HG02763 (cell line): ENCODE data around the gene WBP1.

ENCODE experiments used
- ATAC-seq: cut with Tn5 transposase; IDR thresholded peaks from one replicate; pipeline ENCODE4 v1.9.1; 2021; ENCODE audit warnings: mild to moderate bottlenecking, moderate library complexity; ENCODE audit not compliant: unreplicated experiment

The WBP1 gene

DNA sequence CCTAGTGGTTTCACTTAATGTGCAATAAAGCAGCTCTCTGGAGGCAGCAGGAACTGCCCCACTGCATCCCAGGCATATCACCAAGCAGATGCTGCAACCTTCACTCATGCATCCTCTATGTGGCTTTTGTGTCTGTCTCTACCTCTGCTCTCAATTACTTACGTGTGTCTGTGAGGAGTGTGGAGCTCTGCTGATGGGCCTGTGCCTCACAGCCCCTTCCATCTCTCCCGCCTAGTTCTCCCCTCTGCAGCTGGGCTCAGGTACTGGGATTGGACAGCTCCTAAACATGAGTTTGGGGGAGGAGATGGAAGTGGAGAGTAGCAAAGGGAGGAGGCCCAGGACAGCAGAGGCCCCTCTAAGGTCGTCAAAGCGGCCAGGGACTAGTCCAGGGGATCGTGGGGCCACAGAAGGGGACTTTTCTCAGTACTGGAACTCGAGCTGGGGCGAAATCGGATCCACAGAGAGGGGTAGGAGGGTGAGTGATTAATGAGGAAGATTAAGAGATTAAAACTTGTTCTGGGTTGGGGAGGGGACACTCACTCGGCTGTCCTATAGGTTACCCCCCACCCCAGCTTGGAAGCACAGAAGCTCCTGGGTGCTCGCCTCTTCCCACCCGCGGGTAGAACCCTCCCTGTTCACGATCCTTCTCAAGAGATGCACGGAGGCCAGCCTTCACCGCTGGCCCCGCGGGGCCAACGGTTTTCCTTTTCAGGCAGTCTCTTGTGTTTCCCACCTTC is 43.3 kb downstream of the WBP1 start:
- no peak for ATAC-seq

GRCh38 chr2:74502147-74502719 is 44.0 kb downstream of the WBP1 start:
- no peak for ATAC-seq

- peak; percentile 27 for ATAC-seq
Observed at GRCh38 chr2:74502720-74503505, 44.7 kb downstream of the WBP1 start.

DNA sequence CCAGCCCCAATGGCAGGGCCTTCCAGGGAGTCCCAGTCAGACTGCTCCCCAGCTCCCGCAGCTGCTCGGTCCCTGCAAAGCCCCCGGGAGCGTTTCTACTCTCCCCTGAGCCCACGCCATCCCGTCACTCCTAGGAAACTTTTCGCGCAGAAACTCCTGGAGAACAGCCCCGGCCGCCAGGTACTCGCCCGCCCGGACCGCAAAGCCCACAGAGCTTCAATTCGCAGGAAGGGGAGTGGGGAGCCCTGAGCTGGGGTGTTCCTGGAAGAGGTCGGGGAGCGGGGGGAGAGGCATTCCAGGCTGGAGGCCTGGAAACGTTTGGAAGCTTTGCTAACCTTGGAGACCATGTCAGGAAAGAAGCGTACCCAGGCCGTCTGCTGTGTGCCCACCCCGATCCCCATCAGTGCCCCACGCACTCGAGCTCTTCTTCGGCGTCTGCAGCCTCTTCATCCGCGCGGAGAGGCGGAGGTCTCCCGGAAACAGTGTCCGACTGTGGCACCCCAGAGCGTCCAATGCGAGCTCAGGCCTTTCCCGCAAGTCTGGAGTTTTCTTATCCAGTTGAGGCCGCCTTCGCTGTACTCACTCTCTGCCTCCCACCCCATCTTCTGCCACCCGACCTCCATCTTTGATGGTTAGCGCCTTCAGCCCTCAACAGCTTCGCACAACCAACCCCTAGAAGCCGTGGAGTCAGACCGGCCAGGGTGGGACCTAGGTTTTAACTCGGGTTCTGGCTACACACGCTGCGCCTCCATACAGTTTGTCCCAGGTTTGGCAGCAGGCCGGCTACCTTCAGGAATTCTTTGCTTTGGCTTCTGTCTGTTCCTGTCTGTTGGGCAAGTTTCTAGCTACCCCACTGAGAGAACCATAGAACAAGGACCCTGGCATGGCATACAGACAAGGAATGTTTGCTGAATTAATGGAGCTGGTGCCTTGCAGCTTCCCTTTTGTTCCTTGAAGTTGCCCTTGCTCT is 45.6 kb downstream of the WBP1 start:
- no peak for ATAC-seq

DNA sequence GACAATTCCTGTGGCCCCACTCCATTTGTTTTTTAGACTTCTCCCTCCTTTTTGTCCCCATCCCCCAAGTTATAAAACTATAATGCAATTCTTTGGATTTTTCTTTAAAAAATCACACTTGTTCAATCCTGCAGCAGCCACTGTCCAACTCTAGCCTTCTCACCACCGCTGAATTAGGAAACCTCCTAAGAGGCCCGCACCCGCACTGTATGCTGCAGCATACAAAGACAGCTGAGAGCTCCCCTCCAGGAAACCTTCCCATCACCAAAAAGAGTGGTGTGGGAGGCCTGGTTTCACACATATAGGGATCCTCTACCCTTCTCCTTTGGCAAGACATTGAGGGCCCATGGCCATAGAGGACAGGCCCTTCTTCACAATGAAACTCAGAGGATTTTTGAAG is 46.4 kb downstream of the WBP1 start:
- ATAC-seq = no peak

- no peak for ATAC-seq
Observed at GRCh38 chr2:74505448-74506246, 47.4 kb downstream of the WBP1 start.

DNA sequence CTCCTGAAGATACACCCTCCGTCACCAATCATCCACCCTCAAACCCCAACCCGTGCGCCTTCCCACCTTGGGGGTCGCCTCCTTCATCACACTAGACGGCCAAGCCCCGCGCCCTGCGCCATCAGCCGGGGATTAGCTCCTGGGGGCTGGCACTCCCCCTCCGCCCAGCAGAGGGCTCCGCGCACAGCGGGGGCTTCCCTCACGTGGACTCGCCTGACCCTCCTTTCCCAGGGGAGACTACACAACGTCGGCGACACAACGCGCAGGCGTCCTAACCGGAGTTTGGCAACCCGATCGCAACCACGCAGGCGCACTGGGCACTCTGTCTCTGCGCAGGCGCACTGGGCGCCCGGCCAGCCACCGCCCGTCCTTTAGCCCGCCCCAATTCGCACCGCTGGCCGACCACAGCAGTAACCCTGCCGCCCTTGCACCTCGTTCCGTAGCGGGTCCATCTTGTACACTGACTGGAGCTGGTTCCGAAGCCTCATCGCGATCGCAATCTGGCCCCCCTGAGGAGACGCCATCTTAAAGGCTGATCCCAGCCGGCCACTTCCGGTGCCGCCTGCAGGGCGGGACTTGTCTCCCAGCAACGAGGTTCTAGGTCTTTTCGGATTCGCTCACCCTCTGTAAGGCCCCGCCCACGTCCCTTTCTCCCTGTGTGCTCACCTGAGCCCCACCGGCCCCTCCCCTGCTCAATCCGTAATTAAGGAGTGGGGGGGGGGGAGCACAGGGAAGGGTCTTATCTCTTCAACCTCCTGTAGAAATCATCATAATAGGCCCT is 49.1 kb downstream of the WBP1 start, which contains the start of gene PCGF1:
PCGF1 (minus strand) TSS at position 551 of the 781 bp plus-strand sequence; CDS start at position 524, 27 bp downstream.
- peak; percentile 90 for ATAC-seq

DNA sequence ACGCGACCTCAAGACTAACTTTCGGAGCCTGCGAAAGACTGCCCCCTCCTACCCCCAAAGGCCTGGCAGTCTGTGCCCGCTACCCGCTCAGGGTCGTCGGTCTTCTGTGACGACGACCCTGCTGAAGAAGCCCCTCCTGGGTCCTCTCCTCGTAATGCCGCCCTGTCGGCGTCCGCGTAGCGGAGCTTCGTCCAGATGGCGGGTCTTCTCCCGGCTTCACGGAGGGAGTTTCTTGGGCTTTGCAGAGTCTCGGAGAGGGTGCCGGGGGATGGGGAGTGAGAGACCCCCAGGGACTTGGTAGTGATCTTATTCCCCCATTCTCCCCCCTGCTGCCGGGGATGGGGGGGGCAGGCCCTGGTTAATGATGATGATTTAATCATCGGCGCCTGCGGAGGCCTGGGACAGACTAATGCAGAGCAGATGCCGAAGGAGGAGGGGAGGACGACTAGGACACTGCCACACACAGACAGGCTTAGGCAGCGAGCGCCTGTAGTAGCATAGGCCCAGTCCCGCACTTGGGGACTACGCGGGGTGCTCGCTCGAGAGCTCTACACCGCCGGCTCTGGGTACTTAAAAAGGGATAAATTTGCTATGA is 49.8 kb downstream of the WBP1 start:
- ATAC-seq = no peak

GRCh38 chr2:74510272-74510671 is 52.0 kb downstream of the WBP1 start:
- ATAC-seq = no peak
